Tibial artery (tissue), 4 donors: ENCODE measurements around the gene GALNT16.

Source experiments
- DNase-seq, 2 donors: peaks; one replicate each; pipeline ENCODE4 v3.0.0-alpha.2; 2019
- H3K27ac ChIP-seq, 2 donors: fragments of 200-600 bp; sonication (generic) in 1 of 2; 1 replicate in 1 of 2; 2 replicates in 1 of 2; pipeline ENCODE4 v1.5.1; 2018 to 2019; ENCODE audit warnings: mild to moderate bottlenecking in 1 of 2
- H3K27me3 ChIP-seq, 2 donors: fragments of 200-600 bp; sonication (generic) in 1 of 2; one replicate each; pipeline versions ENCODE4 v1.5.1 to v1.6.0; 2016 to 2019
- H3K36me3 ChIP-seq, 3 donors: fragments of 200-600 bp; sonication (generic) in 2 of 3; one replicate each; pipeline ENCODE4 v1.5.1; 2016 to 2019; ENCODE audit warnings: mild to moderate bottlenecking in 2 of 3
- H3K4me1 ChIP-seq, 4 donors: fragments of 200-600 bp; sonication (generic) in 2 of 4; 1 replicate in 3 of 4; 2 replicates in 1 of 4; pipeline ENCODE4 v1.5.1; 2016 to 2019
- H3K4me3 ChIP-seq, 2 donors: fragments of 200-600 bp; sonication (generic) in 1 of 2; 1 replicate in 1 of 2; 2 replicates in 1 of 2; pipeline ENCODE4 v1.5.1; 2018 to 2019; ENCODE audit warnings: mild to moderate bottlenecking in 2 of 2
- H3K9me3 ChIP-seq, 3 donors: fragments of 200-600 bp; sonication (generic) in 1 of 3; one replicate each; pipeline ENCODE4 v1.5.1; 2016 to 2019
- intact Hi-C: fragments of 100-400 bp; cut with DNase I; formaldehyde crosslinking; loops from one replicate; pipeline ENCODE4 v1.15.0; 2023; ENCODE audit warnings: low total_unique reads
- TF ChIP-seq, protein P1 (sequence below), 2 experiments: fragments of 200-600 bp in 1 of 2; fragments of 450-650 bp in 1 of 2; IDR thresholded peaks; one replicate each; pipeline ENCODE4 v1.5.1; 2017 to 2019; ENCODE audit warnings: antibody characterized with exemption in 2 of 2, mild to moderate bottlenecking in 1 of 2, moderate library complexity in 1 of 2

The GALNT16 gene

DNA sequence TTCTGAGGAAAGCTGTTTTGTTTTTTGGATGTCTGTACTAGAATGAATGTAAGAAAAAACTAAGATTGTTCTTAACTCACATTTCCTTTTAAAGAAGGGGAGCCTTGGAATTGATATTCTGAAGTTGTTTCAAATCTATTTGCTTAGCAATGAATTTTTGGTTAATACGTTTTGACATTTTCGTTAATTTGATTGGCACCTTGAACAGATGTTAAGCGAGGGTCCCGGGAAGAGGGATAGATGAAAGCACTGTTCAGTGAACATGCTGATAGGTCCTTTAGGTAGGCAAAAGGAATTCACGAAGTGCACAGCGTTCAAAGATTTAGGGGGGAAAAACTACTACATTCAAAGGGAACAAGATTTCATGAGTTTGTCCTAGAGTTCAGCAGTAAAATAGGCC, 140.2 kb downstream of the GALNT16 start:
- peaks cover 0 to 56% (median 43%) of the 10 kb centered on the region in 4 donors for H3K4me1 ChIP-seq
- no peaks in the 10 kb centered on the region for H3K9me3 ChIP-seq
- no peaks in the 10 kb centered on the region for H3K27me3 ChIP-seq
- peaks cover 0 to 12% (median 2%) of the 10 kb centered on the region in 3 donors for H3K36me3 ChIP-seq
- TF ChIP-seq, protein P1, sequence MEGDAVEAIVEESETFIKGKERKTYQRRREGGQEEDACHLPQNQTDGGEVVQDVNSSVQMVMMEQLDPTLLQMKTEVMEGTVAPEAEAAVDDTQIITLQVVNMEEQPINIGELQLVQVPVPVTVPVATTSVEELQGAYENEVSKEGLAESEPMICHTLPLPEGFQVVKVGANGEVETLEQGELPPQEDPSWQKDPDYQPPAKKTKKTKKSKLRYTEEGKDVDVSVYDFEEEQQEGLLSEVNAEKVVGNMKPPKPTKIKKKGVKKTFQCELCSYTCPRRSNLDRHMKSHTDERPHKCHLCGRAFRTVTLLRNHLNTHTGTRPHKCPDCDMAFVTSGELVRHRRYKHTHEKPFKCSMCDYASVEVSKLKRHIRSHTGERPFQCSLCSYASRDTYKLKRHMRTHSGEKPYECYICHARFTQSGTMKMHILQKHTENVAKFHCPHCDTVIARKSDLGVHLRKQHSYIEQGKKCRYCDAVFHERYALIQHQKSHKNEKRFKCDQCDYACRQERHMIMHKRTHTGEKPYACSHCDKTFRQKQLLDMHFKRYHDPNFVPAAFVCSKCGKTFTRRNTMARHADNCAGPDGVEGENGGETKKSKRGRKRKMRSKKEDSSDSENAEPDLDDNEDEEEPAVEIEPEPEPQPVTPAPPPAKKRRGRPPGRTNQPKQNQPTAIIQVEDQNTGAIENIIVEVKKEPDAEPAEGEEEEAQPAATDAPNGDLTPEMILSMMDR (IDR thresholded peaks at IDR 0.05), result no peak
- peak overlapping the region in 1 of 2 donors; percentile 94 for H3K4me3 ChIP-seq
- H3K27ac ChIP-seq, result no peak overlapping the region
- no peak for DNase-seq
- intact Hi-C loops, result no loop called here

DNA sequence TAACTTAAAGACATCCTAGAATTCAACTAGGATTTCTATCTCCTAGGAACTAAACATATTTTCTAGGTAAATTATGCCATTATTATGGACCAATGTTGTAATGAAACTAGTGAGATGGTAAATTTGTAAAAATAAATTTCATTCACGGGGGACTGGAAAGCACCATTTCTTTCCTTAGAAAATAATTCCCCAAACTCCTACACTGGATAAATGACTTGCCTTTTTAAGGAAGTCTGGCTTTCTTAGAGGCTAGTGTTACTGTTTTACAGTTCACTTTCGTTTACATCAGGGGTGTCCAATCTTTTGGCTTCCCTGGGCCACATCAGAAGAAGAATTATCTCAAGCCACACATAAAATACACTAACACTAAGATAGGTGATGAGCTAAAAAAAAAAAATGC, 141.9 kb downstream of the GALNT16 start:
- TF ChIP-seq, protein P1 (IDR thresholded peaks at IDR 0.05), result no peak
- no peak overlapping the region for H3K4me3 ChIP-seq
- DNase-seq, result no peak
- peaks cover 0 to 41% (median 36%) of the 10 kb centered on the region in 4 donors for H3K4me1 ChIP-seq
- H3K36me3 ChIP-seq, result no peaks in the 10 kb centered on the region
- intact Hi-C loops, result no loop called here
- no peaks in the 10 kb centered on the region for H3K27me3 ChIP-seq
- no peaks in the 10 kb centered on the region for H3K9me3 ChIP-seq
- no peak overlapping the region for H3K27ac ChIP-seq

DNA sequence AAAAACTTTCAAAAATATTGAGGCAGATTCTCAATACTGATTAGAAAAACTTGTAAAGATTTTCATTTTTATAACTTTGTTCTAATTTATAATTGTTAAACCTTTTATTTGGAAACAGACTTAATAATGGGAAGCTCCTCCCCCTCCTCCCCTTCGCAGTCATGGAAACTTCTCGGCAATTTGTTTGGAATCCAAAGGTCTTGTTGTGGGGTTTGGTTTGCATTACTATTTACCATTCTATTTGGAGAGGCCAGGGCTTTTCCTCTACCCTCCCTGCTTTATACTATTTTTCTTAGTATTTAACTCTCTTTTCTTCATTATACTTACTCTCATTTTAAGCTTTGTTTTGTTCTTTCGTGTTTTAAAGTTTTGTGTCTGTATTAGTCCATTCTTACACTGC, 144.5 kb downstream of the GALNT16 start:
- TF ChIP-seq, protein P1 (IDR thresholded peaks at IDR 0.05), result no peak
- Histone ChIP-seq H3K27me3 (no peaks in the 10 kb centered on the region), H3K4me3 (no peak overlapping the region), H3K4me1 (peaks cover 0 to 28% (median 23%) of the 10 kb centered on the region in 4 donors), H3K36me3 (peaks cover 0 to 3% (median 0%) of the 10 kb centered on the region in 3 donors), H3K27ac (no peak overlapping the region), H3K9me3 (no peaks in the 10 kb centered on the region)
- intact Hi-C loops, result no loop called here
- no peak for DNase-seq

DNA sequence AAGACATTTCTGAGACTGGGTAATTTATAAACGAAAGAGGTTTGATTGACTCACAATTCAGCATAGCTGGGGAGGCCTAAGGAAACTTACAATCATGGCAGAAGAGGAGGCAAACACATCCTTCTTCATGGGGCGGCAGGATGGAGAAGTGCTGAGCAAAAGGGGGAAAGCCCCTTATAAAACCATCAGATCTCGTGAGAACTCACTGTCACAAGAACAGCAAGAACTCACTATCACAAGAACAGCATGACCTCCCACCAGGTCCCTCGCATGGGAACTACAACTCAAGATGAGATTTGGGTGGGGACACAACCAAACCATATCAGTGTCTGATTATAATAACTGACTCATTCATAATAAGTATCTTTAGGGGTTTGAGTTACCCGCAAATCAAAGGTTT, 144.9 kb downstream of the GALNT16 start:
- intact Hi-C loops, result no loop called here
- no peak for DNase-seq

DNA sequence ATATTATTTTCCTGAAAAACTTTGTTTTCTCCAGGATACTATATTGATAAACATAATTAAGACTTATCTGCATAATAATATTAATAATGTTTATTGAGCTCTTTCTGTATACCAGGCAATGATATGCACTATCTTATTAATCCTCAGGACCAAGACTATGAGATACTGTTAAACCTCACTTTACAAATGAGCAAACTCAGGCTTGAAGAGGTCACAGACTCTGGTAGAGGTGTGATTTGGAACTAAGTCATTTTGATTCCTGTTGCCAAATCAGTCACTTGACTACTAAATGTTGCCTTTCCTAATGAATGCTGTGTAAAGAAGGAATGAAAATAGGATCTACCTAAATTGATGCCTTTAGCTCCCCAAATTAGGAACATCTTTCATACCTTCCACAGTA, 145.8 kb downstream of the GALNT16 start:
- TF ChIP-seq, protein P1 (IDR thresholded peaks at IDR 0.05), result no peak
- Histone ChIP-seq H3K4me3 (no peak overlapping the region), H3K9me3 (no peaks in the 10 kb centered on the region), H3K4me1 (peaks cover 0 to 15% (median 10%) of the 10 kb centered on the region in 4 donors), H3K27ac (no peak overlapping the region), H3K27me3 (no peaks in the 10 kb centered on the region), H3K36me3 (peaks cover 0 to 3% (median 0%) of the 10 kb centered on the region in 3 donors)
- no peak for DNase-seq
- intact Hi-C loops, result no loop called here

More for the DNA sequence above, 144.9 kb downstream of the GALNT16 start:
- Histone ChIP-seq H3K27ac (no peak overlapping the region), H3K9me3 (no peaks in the 10 kb centered on the region), H3K4me3 (no peak overlapping the region), H3K4me1 (peaks cover 0 to 24% (median 19%) of the 10 kb centered on the region in 4 donors), H3K36me3 (peaks cover 0 to 3% (median 0%) of the 10 kb centered on the region in 3 donors), H3K27me3 (no peaks in the 10 kb centered on the region)
- TF ChIP-seq, protein P1 (IDR thresholded peaks at IDR 0.05), result no peak
